ENCODE measurements around the gene SLC14A1.
"Not testable (repeated sequence)": the region's sequence is repeated elsewhere in the genome, so short reads cannot be mapped to it uniquely, and the experiment has no call there.

Gene SLC14A1

DNA sequence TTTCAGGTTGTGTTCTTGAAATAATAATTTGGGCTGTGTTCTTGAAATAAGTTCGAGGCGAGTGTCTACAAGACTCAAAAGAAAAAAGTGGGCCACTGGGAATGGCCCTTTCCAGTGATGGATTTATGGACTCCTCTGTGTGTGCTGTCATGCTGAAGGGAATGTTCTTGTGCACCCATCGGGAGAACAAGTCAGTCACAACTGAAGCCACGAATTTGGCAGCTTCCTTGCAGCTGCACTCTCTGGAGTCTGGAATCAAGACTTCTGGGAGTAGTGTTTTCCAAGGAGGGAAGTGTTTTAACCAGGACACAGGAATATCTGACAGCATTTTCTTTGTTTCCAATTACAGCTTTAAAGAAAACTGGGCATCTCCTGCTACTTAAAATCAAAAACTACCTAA is 620 bp downstream of the SLC14A1 start:
- DNase-seq, result no peak

DNA sequence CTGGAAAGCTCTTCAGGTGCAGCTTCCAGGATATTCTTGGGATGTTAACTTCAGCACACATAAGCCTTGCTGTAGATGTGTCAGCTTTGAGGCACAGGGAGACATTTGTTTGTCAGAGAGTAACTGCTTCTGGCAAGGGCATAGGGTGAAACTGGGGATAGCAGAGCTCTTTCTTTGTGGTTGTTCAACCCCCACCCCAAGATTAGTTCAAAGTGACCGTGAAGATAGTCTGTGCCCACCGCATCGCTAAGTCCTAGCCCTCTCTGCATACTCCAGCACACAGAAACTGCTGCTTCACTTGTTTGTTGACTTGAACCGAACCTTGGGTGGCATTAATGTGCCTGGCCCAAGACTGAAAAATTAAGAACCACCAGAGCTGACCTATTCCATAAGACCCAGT is 1.4 kb downstream of the SLC14A1 start:
- DNase-seq, result no peak

DNA sequence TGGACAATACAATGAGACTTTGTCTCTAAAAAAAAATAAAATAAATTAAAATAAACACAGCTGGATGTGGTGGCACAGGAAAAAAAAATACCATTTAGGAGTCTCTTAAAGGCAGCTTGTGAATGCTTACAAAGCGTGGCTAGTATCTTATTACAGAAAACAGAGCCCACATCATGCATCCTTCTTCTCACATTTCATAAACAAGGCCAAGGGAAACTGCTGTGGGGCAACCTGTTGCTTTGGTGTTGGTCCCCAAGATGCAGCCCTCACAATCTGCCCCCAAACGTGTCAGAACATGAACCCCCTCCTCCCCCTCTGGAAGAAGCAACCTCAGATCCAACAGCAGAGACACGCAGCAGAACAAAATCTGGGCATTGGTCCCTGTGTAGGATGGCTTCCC is 2.6 kb downstream of the SLC14A1 start:
- no peak for DNase-seq

GRCh38 chr18:45727068-45727467 is 3.1 kb downstream of the SLC14A1 start:
- DNase-seq, result peak in 1 of 14 donors; percentile 32

GRCh38 chr18:45728336-45729010 is 4.5 kb downstream of the SLC14A1 start:
- no peak for DNase-seq

- no peak for DNase-seq
These were observed 7.0 kb downstream of the SLC14A1 start for GRCh38 chr18:45730832-45731575.

DNA sequence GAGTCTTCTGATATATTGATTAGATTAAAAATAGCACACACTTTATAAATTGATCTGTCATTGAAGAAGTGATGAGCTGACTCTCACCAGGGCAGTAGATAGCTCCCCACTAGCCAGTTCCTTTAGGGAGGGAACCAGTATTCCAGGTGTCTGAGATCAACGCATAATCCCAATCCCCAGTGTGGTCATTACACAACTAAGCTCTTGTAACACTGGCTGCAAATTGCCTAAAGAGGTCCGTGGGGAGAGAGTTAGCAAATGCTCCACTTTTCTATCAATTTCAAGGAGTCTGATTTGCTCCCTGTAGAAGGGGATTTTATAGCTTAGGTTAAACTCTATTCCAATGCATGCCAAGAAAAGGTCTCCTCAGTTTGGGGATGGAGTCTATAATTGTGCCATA is 7.7 kb downstream of the SLC14A1 start:
- DNase-seq, result no peak

GRCh38 chr18:45733535-45733934 is 9.6 kb downstream of the SLC14A1 start:
- DNase-seq, result no peak

DNA sequence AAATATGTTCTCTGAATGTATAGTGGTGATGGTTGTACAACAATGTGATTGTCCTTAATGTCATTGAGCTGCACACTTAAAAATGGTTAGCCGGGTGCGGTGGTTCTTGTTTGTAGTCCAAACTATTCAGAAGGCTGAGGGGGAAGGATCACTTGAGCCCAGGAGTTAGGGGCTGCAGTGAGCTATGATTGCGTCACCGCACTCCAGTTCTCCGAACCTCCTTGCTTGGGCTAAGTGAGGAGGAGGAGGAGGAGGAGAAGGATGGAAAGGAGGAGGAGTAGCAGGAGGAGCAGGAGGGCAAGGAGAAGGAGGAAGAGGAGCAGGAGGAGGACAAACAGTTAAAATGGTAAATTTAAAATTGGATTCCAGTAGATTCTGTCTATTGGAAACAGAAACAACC is 10.5 kb downstream of the SLC14A1 start:
- no peak for DNase-seq

DNA sequence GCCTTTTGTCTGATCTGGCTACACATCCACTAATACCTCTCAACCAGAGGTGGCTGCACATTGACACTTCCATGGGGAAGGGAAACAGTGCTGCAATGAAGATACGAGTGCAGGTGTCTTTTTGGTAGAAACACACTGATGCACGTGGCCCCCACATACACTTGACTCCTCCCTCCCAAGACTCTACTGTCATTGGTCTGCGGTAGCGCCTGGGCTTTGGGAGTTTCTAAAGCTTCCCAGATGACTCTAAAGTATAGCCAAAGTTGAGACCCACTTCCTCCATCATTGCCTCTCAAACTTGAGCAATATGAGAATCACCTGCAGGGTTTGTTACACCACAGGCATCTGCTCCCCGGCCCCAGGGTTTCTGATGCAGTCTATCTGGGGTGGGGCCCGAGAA is 11.0 kb downstream of the SLC14A1 start:
- no peak for DNase-seq

- no peak for DNase-seq
These were observed 14.7 kb downstream of the SLC14A1 start for GRCh38 chr18:45738660-45739059.

DNA sequence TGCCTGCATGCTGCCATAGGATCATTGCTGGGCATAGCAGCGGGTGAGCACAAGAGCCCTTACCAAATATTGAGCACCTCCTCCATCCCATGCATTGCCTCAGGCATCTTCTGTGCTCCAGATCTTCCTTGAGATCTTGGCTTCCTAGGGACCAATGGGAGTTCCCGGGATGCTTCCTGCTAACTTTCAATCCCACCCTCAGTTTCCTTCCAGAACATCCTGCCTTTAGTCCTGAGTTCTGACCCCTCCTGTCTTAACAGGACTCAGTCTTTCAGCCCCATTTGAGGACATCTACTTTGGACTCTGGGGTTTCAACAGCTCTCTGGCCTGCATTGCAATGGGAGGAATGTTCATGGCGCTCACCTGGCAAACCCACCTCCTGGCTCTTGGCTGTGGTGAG is 15.3 kb downstream of the SLC14A1 start:
- DNase-seq, result no peak

GRCh38 chr18:45739848-45740247 is 15.9 kb downstream of the SLC14A1 start:
- no peak for DNase-seq

DNA sequence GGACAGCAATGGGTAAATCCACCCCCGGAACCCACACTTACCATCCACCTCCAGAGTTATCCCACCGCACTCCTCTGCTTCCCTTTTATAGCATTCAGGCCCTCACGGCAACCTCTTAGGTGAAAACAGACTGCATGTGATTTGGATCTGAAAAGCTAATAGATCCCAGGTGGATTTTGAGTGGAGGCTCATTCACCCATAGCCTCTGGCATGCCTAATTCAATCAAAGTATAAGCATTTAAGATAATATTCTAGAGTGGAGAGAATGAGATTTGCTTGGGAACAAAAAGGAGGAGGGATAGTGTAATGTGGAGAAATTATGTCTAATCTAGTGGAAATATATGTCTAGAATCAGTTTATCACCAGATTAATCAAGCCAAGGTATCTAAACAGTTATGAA is 17.1 kb downstream of the SLC14A1 start:
- no peak for DNase-seq

DNA sequence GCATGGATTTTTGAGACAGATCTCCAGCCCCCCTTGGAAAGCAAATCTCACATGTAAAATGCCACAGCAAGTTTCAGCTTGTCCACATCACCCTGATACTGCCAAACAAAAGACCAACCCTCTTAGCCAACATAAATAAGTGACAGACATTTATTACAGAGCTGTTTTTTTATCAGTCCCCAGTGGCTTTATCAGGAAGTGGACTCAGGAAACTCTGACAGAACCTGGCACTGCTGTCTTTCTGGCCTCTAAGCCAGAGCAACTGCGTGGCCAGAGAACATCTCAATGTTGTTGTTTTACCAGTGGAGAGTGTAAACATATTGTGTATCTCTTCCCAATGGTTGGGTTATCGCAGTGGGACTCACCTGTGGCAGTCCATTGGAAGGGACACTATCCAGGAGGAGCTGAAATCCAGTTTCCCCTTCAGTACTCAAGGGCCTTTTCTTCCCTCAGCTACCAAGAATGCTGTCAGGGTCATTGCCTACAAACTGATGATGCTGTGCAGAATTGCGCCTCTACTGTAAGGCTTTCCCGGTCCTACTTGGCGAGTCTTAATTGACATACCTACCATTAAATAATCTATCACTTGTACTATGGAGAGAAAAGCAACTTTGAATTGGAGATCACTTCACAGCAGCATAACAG is 22.0 kb downstream of the SLC14A1 start:
- no peak for DNase-seq

GRCh38 chr18:45748501-45748900 is 24.5 kb downstream of the SLC14A1 start:
- no peak for DNase-seq

DNA sequence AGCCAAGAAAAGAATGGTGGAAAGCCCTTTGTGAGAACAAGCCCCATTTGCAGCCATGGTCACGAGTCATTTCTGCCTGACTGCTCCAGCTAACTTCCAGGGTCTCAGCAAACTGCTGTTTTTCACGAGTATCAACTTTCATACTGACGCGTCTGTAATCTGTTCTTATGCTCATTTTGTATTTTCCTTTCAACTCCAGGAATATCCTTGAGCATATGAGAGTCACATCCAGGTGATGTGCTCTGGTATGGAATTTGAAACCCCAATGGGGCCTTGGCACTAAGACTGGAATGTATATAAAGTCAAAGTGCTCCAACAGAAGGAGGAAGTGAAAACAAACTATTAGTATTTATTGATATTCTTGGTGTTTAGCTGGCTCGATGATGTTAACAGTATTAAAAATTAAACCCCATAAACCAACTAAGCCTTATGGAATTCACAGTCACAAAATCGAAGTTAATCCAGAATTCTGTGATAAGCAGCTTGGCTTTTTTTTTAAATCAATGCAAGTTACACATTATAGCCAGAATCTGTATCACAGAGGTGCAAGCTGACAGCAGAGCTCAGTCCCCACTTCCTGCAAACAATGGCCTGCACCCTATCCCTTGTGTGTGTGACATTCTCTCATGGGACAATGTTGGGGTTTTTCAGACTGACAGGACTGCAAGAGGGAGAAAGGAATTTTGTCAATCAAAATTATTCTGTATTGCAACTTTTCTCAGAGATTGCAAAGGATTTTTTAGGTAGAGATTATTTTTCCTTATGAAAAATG is 26.1 kb downstream of the SLC14A1 start:
- no peak for DNase-seq

DNA sequence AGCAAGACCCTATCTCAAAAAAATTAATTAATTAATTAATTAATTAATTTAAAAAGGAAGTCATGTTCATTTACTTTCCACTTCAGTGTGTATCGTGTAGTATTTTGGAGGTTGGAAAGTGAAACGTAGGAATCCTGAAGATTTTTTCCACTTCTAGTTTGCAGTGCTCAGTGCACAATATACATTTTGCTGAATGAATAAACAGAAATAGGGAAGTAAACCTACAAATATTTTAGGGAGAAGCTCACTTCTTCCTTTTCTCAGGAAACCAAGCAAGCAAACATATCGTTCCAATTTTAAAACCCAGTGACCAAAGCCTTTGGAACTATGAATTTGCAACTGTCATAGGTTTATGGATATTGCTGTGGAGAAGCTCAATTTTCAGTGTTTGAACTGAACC is 27.8 kb downstream of the SLC14A1 start:
- no peak for DNase-seq

DNA sequence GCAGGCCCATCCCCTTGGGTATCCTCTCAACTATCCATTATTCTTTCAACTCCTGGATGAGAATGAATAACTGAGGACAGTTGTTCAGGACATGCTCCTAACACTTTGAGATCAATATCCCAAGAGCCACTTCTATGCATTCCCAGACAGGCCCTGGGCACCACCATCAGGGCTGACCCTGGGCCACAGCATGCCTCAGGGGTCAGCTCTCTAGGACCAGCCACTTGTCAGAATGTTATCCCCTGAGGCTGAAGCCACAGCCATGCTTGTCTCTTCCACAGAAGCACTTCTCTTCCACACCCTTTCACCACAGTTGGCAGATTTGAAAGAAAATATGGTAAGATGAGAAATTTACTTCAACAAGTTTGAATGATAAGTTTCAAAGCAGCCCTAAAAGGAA is 28.7 kb downstream of the SLC14A1 start:
- DNase-seq, result no peak

DNA sequence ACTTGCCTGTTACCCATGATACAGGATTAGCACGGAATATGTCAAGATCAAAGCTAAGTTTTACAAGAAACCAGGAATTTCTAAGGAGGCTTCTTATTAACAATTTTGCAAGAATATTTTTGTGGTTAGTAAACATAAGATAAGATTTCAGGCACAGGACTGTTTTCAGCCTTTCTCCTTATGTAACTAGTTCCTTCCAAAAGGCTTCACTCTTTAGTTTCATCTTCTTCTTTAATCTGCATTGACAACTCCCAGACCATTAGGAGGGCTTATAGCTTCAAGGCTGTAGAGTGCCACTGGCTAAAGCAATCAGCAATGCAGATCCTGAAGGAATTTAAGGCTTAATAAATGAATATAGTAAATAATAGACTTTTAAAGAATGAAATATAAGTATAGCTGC is 29.3 kb downstream of the SLC14A1 start:
- no peak for DNase-seq

- no peak for DNase-seq
These were observed 32.0 kb downstream of the SLC14A1 start for GRCh38 chr18:45755934-45756333.

GRCh38 chr18:45757005-45757404 is 33.0 kb downstream of the SLC14A1 start:
- no peak for DNase-seq

DNA sequence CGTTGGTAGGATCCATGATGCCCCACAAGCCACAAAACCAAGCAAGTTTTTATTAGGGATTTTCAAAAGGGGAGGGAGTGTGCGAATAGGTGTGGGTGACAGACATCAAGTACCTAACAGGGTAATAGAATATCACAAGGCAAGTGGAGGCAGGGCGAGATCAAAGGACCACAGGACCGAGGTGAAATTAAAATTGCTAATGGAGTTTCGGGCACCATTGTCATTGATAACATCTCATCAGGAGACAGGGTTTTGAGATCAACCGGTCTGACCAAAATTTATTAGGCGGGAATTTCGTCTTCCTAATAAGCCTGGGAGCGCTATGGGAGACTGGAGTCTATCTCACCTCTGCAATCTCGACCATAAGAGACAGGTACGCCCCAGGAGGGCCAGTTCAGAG is 33.7 kb downstream of the SLC14A1 start:
- not testable (repeated sequence) for DNase-seq
